ENCODE data around the gene SLC2A14. TPM values are rescaled to one million over a fixed set of nuclear protein-coding genes. Genes with fewer than 3 reads are reported as not detected.
"Not testable (repeated sequence)": the region's sequence is repeated elsewhere in the genome, so short reads cannot be mapped to it uniquely, and the experiment has no call there.

SLC2A14 gene
- total RNA-seq, 1 experiment from 2014 or later, result 0.13 TPM

GRCh38 chr12:7787574-7788293, 85.0 kb downstream of the SLC2A14 start:
- no peaks in the 10 kb centered on the region for H3K9me2 ChIP-seq (ENCODE audit: insufficient read depth)
- DNase-seq, result no peak
- H3K79me2 ChIP-seq (ENCODE audit: low read depth), result no peaks in the 10 kb centered on the region
- H3K4me2 ChIP-seq, result no peak overlapping the region
- intact Hi-C loops (cut with micrococcal nuclease; ENCODE audit: unreplicated experiment), result no loop called here
- CTCF ChIA-PET, result no interaction called here
- no peaks in the 10 kb centered on the region for H3K27me3 ChIP-seq (ENCODE audit: insufficient read depth, low read depth)
- POLR2A ChIA-PET (ENCODE audit: unreplicated experiment), result no interaction called here
- H2AFZ ChIP-seq, result no peak overlapping the region
- no peaks in the 10 kb centered on the region for H3K9me3 ChIP-seq (ENCODE audit: insufficient read depth, low read depth)
- no peaks in the 10 kb centered on the region for H3K4me1 ChIP-seq (replicated peaks; ENCODE audit: insufficient read depth)
- H4K20me1 ChIP-seq (ENCODE audit: insufficient read depth), result no peaks in the 10 kb centered on the region
- TF ChIP-seq EZH2 (IDR thresholded peaks at IDR 0.05; ENCODE audit: low read depth), result no peak
- no peak overlapping the region for H3K4me3 ChIP-seq
- no peak overlapping the region for H3K27ac ChIP-seq
- H3F3A ChIP-seq (ENCODE audit: insufficient read depth, low read depth), result no peaks in the 10 kb centered on the region
- H3K36me3 ChIP-seq (ENCODE audit: low read depth), result no peaks in the 10 kb centered on the region
- BruUV-seq (replicated peaks), result no TSS peak

- H3K27me3 ChIP-seq (ENCODE audit: insufficient read depth, low read depth), result no peaks in the 10 kb centered on the region
- H4K20me1 ChIP-seq (ENCODE audit: insufficient read depth), result no peaks in the 10 kb centered on the region
- no peak overlapping the region for H2AFZ ChIP-seq
- CTCF ChIA-PET, result no interaction called here
- no peak overlapping the region for H3K27ac ChIP-seq
- DNase-seq, result no peak
- no peak overlapping the region for H3K4me2 ChIP-seq
- no peaks in the 10 kb centered on the region for H3K79me2 ChIP-seq (ENCODE audit: low read depth)
- no peaks in the 10 kb centered on the region for H3F3A ChIP-seq (ENCODE audit: insufficient read depth, low read depth)
- H3K9me2 ChIP-seq (ENCODE audit: insufficient read depth), result no peaks in the 10 kb centered on the region
- TF ChIP-seq CTCF (conservative IDR thresholded peaks at IDR 0.05), result no peak
- no peak for TF ChIP-seq EZH2 (IDR thresholded peaks at IDR 0.05; ENCODE audit: low read depth)
- intact Hi-C loops (cut with micrococcal nuclease; ENCODE audit: unreplicated experiment), result no loop called here
- no peaks in the 10 kb centered on the region for H3K9me3 ChIP-seq (ENCODE audit: insufficient read depth, low read depth)
- H3K4me3 ChIP-seq, result no peak overlapping the region
- POLR2A ChIA-PET (ENCODE audit: unreplicated experiment), result no interaction called here
- no peaks in the 10 kb centered on the region for H3K36me3 ChIP-seq (ENCODE audit: low read depth)
- H3K4me1 ChIP-seq (replicated peaks; ENCODE audit: insufficient read depth), result no peaks in the 10 kb centered on the region
- no TSS peak for BruUV-seq (replicated peaks)
Observed at GRCh38 chr12:7784701-7785100, 88.0 kb downstream of the SLC2A14 start.

GRCh38 chr12:7783433-7783832, 89.3 kb downstream of the SLC2A14 start:
- H3K79me2 ChIP-seq (ENCODE audit: low read depth); CTCF ChIA-PET; H3K27ac ChIP-seq; H3K9me2 ChIP-seq (ENCODE audit: insufficient read depth); BruUV-seq (replicated peaks); H2AFZ ChIP-seq; H3K4me3 ChIP-seq; H3K4me1 ChIP-seq (replicated peaks; ENCODE audit: insufficient read depth); POLR2A ChIA-PET (ENCODE audit: unreplicated experiment); H3K27me3 ChIP-seq (ENCODE audit: insufficient read depth, low read depth); H3K36me3 ChIP-seq (ENCODE audit: low read depth); DNase-seq; H4K20me1 ChIP-seq (ENCODE audit: insufficient read depth); H3K9me3 ChIP-seq (ENCODE audit: insufficient read depth, low read depth); intact Hi-C loops (cut with micrococcal nuclease; ENCODE audit: unreplicated experiment); H3K4me2 ChIP-seq; H3F3A ChIP-seq (ENCODE audit: insufficient read depth, low read depth): not testable (repeated sequence)

- TF ChIP-seq EZH2 (IDR thresholded peaks at IDR 0.05; ENCODE audit: low read depth) (no peak), CTCF (conservative IDR thresholded peaks at IDR 0.05) (no peak)
- no peak overlapping the region for H3K4me3 ChIP-seq
- no peaks in the 10 kb centered on the region for H3F3A ChIP-seq (ENCODE audit: insufficient read depth, low read depth)
- H2AFZ ChIP-seq, result no peak overlapping the region
- no peaks in the 10 kb centered on the region for H4K20me1 ChIP-seq (ENCODE audit: insufficient read depth)
- no peak overlapping the region for H3K4me2 ChIP-seq
- no peaks in the 10 kb centered on the region for H3K9me3 ChIP-seq (ENCODE audit: insufficient read depth, low read depth)
- ChIA-PET CTCF (no interaction called here), POLR2A (ENCODE audit: unreplicated experiment) (no interaction called here)
- no peaks in the 10 kb centered on the region for H3K27me3 ChIP-seq (ENCODE audit: insufficient read depth, low read depth)
- no peaks in the 10 kb centered on the region for H3K4me1 ChIP-seq (replicated peaks; ENCODE audit: insufficient read depth)
- BruUV-seq (replicated peaks), result no TSS peak
- no peak overlapping the region for H3K27ac ChIP-seq
- no peaks in the 10 kb centered on the region for H3K36me3 ChIP-seq (ENCODE audit: low read depth)
- H3K79me2 ChIP-seq (ENCODE audit: low read depth), result no peaks in the 10 kb centered on the region
- no peaks in the 10 kb centered on the region for H3K9me2 ChIP-seq (ENCODE audit: insufficient read depth)
- intact Hi-C loops (cut with micrococcal nuclease; ENCODE audit: unreplicated experiment), result no loop called here
- DNase-seq, result no peak
Observed at GRCh38 chr12:7782055-7782454, 90.7 kb downstream of the SLC2A14 start.

All from PC-9 (cell line).